Mononuclear cell (primary cell): ENCODE measurements around the gene RECQL. TPM values are rescaled to one million over a fixed set of nuclear protein-coding genes. Genes with fewer than 3 reads are reported as not detected.
A peak's percentile ranks its signal among the peaks of the same experiment; 100 is the strongest.

Experiments used
- H3K27me3 ChIP-seq: 2 replicates; pipeline ENCODE4 v1.6.0; 2011; ENCODE audit warnings: low read length, control low read depth; ENCODE audit not compliant: insufficient read depth
- H3K4me1 ChIP-seq: 2 replicates; pipeline ENCODE4 v1.5.1; 2011; ENCODE audit warnings: mild to moderate bottlenecking, low read length, control low read depth; ENCODE audit not compliant: insufficient read depth
- H3K4me3 ChIP-seq: 2 replicates; pipeline ENCODE4 v1.5.1; 2011; ENCODE audit warnings: mild to moderate bottlenecking, low read length, moderate library complexity
- H3K9me3 ChIP-seq: 2 replicates; pipeline ENCODE4 v1.5.1; 2011; ENCODE audit warnings: low read depth, mild to moderate bottlenecking, control low read depth, low read length
- total RNA-seq: library from RNA; depleted of rRNA; stranded (reverse); fragments of >200 nt; gene quantifications from one replicate; pipeline ENCODE4 v1.2.3, GENCODE V29; 2012

Gene RECQL
- total RNA-seq, 1 donor: 24.3 TPM

DNA sequence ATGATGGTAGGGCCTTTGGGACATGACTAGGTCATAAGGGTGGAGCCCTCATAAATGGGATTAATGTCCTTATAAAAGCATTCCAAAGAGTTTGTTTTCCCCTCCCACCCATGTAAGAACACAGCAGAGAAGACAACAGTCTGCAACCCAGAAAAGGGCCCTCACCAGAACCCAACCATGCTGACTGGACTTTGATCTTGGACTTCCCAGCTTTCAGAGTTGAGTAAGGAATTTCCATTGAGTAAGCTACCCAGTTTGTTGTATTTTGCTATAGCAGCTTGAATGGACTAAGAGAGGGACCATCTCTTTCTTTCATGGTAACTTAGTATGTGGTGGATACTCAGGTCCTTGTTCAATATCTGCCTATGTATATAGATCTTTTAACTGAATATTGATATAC is 21.7 kb upstream of the RECQL start:
- Histone ChIP-seq H3K9me3 (no peaks in the 10 kb centered on the region), H3K4me1 (peaks cover 11% of the 10 kb centered on the region), H3K27me3 (peaks cover 31% of the 10 kb centered on the region), H3K4me3 (no peak overlapping the region)

DNA sequence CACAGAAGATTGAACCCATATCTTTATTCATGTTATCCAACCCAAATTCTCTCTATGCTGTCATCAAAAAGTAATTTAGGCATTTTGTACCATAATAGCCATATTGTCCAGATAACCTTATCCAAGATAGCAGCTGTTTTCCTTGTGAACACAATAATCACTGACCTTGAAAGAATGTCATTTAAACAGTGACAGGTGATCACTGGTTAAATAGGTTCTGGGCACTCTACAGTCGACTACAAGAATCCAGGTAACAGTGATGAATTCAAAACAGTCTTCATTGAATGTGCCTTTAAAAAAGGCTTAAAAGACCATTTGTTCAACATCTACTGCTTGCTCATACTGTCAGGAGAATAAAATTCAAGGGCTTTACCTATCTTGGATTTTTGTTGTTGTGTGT is 20.1 kb upstream of the RECQL start:
- Histone ChIP-seq H3K27me3 (peaks cover 15% of the 10 kb centered on the region), H3K9me3 (no peaks in the 10 kb centered on the region), H3K4me3 (no peak overlapping the region)

DNA sequence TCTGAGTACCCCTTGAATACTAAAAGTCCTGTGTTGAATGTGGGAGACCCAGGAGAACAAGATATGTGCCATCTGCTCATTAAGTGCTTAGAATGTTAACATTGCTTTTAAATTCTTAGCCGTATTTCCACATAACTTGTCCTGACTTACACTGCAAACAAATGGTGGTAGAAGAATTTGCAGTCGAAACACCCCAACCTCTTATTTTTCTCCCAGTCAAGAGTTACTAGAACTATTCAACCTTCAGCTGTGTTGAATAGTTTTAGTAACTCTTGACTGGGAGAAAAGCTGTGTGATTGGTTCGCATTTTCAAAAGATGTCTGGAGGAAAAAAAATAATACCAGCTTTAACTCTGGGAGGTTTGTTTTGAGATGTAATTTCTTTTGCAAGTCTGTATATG is 17.0 kb upstream of the RECQL start:
- no peaks in the 10 kb centered on the region for H3K4me1 ChIP-seq
- no peak overlapping the region for H3K4me3 ChIP-seq
- H3K27me3 ChIP-seq: no peaks in the 10 kb centered on the region
- H3K9me3 ChIP-seq: no peaks in the 10 kb centered on the region

More for the DNA sequence above, 20.1 kb upstream of the RECQL start:
- no peaks in the 10 kb centered on the region for H3K4me1 ChIP-seq

DNA sequence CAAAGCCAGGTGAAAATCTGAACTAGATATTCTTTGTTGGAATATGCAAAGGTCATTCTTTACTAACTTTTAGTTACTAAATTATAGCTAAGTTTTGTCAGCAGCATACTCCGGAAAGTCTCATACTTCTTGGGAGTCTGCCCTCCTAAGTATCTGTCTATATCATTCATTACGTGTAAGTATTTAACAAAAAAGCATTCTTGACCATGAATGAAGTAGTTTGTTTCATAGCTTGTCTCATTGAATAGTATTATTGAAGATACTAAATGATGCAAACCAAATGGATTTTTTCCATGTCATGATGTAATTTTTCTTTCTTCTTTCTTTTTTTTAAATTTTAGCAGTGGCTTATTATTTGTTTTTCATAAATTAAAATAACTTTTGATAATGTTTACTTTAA is 14.8 kb upstream of the RECQL start:
- no peaks in the 10 kb centered on the region for H3K9me3 ChIP-seq
- no peaks in the 10 kb centered on the region for H3K4me1 ChIP-seq
- no peaks in the 10 kb centered on the region for H3K27me3 ChIP-seq
- H3K4me3 ChIP-seq: no peak overlapping the region

DNA sequence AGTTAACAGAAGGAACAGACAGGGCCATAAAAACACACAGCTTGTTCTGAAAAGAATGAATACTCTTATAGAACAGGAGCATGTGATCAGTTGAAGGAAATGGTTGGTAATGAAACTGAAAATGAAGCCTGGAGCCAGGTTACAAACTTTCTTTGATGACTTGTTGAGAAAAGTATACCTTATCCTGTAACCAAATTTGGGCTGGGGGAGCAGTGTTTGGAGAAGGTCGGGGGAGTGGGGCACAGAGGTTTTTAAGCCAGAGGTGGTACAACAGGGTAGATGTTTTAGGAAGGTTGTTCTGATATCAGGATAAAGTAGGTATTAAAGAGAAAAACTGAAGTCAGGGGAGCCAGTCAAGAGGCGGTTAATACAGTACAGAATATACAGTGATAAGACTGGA is 8.3 kb upstream of the RECQL start:
- Histone ChIP-seq H3K4me3 (no peak overlapping the region), H3K4me1 (no peaks in the 10 kb centered on the region), H3K9me3 (no peaks in the 10 kb centered on the region), H3K27me3 (no peaks in the 10 kb centered on the region)

DNA sequence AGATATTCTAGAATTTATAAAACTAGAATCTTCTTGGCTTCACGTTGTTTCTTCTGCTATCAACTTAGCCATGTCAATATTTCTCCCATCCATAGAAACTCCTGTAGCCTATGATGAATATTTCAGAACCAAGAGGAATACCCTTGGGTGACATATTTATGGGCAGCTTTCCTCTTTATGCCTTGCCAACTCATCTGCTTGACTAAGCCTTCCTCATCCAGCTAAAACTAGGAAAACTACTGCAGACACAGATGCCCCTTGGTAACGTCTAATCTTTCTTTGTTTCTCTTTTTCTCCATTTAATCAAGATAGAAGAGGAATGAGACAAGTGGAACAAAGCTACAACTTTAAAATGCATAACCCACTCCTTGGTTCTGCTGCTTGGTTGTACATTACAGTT is 6.4 kb upstream of the RECQL start:
- Histone ChIP-seq H3K4me1 (peaks cover 14% of the 10 kb centered on the region), H3K27me3 (no peaks in the 10 kb centered on the region), H3K4me3 (no peak overlapping the region)

DNA sequence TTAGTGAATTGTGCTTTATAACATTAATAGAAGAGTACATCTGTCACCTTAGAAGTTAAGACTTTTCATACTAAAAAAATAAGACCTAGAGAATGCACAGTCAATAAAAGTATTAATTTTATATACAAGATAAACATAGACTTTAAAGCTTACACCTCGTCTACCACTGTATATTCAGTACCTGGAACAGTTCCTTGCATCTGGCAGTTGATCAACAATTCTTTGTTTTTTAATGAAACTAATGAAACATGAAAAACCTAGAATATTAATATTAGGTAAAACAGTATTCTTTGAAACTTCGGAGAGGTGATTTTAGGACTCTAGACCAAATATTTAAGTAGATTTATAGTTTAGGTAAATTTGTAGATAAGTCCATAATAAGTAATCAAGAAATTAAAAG is 4.5 kb upstream of the RECQL start:
- peaks cover 23% of the 10 kb centered on the region for H3K4me1 ChIP-seq

More for the DNA sequence above, 6.4 kb upstream of the RECQL start:
- no peaks in the 10 kb centered on the region for H3K9me3 ChIP-seq

DNA sequence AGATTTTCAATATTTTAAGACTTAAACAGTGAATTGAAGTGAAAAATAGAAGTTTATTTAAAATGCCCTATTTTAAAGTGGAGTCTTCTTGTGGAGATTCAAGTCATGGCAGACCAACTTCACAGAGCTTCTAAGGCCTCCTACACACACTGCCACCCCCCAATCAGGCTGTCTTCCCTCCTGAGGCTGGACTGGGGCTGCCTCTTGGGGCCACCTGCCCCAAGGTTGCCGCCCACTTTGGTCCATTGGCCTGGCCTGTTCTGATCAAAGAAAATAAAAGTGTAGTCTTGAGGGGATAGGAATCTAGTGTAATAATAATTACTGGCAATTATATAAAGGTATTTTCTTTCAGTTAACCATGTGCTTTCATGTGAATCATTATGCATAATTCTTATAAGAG is 1.4 kb upstream of the RECQL start:
- Histone ChIP-seq H3K4me1 (peaks cover 36% of the 10 kb centered on the region), H3K27me3 (no peaks in the 10 kb centered on the region), H3K4me3 (no peak overlapping the region), H3K9me3 (no peaks in the 10 kb centered on the region)

More for the DNA sequence above, 4.5 kb upstream of the RECQL start:
- no peaks in the 10 kb centered on the region for H3K27me3 ChIP-seq
- no peak overlapping the region for H3K4me3 ChIP-seq
- H3K9me3 ChIP-seq: no peaks in the 10 kb centered on the region

DNA sequence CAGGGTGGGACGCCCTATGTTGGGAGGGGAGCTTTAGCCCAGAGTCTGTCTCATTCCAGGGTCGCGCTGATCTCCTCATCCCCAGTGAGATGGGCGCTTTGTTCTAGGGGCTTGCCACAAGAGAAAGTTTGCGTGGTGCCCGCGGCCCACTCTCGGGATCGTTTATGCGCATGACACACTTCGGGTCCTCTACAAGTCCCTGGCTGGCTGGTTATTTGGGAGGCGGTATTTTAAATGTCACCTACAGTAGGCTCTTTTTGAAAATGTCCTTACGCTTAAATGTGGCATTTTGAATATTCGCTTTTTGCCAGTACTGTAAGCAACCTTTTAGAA is 695 bp upstream of the RECQL start:
- Histone ChIP-seq H3K27me3 (no peaks in the 10 kb centered on the region), H3K4me3 (peak overlapping the region; percentile 72), H3K4me1 (peaks cover 36% of the 10 kb centered on the region), H3K9me3 (no peaks in the 10 kb centered on the region)

DNA sequence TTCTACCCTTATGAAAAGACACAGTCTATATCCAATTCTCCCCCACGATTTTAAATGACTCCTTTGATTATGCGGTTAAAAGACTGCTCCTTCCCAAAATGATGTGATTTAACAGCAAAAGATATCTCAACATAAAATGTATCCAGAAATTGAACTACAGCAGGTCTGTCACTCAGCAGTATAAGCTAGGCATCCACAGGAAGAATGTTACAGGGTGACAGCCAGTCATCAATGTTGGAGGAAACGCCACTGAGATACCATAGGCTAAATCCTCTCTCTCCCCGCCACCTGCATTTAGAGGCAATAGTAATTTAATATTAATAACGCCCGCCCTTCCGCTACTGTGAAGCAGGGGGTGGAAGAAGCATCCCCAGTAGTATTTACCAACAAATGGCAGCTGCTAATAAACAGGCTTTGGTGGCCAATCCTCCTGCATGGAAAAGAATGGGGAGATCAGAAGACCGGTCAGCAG is 613 bp downstream of the RECQL start:
- peak overlapping the region; percentile 72 for H3K4me3 ChIP-seq
- H3K4me1 ChIP-seq: peaks cover 36% of the 10 kb centered on the region
- no peaks in the 10 kb centered on the region for H3K27me3 ChIP-seq
- no peaks in the 10 kb centered on the region for H3K9me3 ChIP-seq

DNA sequence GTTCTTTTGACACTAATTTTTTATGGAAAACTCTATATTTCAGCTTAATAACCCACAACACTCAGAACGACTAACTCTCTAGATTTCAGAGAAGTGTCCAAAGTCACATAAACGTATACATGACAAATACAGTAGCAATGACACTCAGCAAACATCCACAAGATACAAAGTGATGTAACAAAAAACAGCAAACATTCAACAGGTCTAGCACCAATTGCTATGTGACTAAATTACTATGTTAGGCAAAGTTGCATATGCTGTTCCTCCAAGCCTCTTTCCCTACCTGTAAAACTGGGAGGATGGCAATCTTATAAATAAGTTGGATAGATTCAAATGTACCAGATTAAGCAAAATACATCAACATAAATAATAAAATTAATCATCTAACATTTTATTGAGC is 1.7 kb downstream of the RECQL start:
- Histone ChIP-seq H3K27me3 (no peaks in the 10 kb centered on the region), H3K9me3 (no peaks in the 10 kb centered on the region), H3K4me3 (no peak overlapping the region), H3K4me1 (peaks cover 36% of the 10 kb centered on the region)

DNA sequence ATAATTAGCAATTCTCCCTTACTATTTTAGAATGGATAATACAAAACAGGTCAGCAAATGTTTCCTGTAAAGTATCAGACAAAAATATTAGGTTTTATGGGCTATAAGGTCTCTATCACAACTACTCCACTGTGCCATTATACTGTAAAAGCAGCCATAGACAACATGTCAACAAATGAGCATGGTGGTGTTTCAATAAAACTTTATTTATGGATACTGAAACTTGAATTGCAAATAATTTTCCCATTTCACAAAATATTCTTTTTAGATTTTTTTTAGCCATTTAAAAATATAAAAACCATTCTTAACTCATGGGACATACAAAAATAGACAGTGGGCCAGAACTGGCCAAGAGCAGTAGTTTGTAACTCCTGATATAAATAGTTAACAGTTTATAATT is 15.4 kb downstream of the RECQL start:
- Histone ChIP-seq H3K9me3 (no peaks in the 10 kb centered on the region), H3K4me1 (no peaks in the 10 kb centered on the region), H3K27me3 (no peaks in the 10 kb centered on the region), H3K4me3 (no peak overlapping the region)

DNA sequence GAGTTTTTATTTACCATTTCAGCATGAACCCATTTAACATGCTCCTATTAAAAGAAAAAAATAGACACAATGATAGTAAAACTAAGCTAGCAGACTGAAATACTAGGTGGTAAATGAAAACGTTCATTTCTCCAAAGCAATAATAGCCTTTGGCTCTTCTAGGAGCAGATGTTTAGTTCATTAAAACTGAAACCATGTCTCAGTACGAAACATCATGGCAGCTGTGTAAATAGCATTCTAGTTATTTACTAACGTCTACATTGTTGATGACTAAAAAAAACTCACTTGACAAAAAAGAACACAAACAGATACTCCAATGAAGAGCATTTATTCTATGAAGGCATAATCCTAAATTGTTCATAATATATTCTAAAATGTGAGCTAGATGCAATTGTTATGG is 17.9 kb downstream of the RECQL start:
- Histone ChIP-seq H3K4me1 (no peaks in the 10 kb centered on the region), H3K27me3 (no peaks in the 10 kb centered on the region), H3K9me3 (no peaks in the 10 kb centered on the region), H3K4me3 (no peak overlapping the region)

DNA sequence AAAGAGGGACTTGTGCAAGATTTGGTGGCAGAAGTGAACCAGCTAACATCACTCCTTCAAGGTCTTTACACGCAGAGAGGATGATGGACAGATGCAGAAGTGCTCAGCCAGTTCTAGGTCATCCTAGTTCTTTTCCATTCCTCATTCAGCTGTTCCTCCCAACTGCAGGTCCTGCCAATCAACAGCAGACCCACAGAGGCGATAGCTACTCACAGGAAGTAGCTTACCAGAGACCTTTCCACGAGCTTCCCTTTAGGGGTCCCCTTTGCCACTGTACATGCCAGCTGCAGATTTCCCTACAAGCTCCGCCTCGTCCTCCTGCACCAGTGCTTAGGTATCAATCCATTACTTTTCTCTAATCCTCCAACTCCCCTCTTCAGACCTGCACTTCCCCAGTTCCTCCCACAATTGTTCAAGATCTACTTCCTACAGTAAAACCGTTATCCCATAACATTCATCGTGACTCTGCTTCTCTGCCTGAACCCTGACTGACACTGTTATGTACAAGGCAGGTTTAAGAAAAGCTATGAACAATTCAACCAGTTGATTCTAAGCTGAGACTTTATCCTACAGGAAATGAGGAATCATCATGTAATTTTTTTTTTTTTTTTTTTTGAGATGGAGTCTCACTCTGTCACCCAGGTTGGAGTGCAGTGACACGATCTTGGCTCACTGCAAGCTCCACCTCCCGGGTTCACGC is 22.5 kb downstream of the RECQL start:
- no peak overlapping the region for H3K4me3 ChIP-seq
- H3K27me3 ChIP-seq: no peaks in the 10 kb centered on the region
- no peaks in the 10 kb centered on the region for H3K9me3 ChIP-seq
- H3K4me1 ChIP-seq: no peaks in the 10 kb centered on the region

DNA sequence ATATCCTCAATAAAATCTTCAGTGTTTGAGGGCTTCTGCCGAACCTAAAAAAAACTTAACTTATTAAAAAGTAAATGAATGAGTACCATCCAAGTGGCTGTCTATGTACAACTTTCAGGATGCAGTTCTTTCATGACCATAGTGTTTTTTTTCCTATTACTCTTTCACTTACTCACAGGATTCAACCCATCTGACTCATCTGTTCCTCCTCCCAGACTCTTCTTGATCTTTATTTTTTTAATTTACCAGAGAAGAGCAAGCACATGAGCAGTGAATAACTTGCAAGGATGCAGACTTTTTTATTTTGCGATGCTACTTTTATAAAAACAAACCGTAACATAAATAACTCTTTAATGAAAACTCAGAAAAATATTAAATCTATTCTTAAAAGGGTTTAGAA is 24.5 kb downstream of the RECQL start:
- no peaks in the 10 kb centered on the region for H3K4me1 ChIP-seq
- H3K4me3 ChIP-seq: no peak overlapping the region
- H3K27me3 ChIP-seq: no peaks in the 10 kb centered on the region
- H3K9me3 ChIP-seq: no peaks in the 10 kb centered on the region

DNA sequence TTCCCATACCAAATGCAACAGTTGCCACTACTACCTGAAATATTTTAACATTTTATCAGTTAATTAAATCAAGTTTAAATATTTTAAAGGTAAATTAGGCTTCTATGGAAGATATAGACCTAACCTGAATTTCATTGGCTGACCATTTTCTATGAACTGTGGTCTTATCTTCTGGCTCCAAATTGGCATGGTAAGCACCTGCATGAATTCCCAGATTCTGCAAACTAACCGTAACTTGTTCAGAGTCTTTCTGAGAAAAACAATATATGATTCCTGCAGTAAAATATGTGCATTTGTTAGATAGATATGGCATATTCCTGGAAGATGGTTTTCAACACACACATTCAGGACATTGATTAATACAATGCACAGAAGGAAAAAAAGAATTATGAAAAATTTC is 25.9 kb downstream of the RECQL start:
- no peaks in the 10 kb centered on the region for H3K4me1 ChIP-seq
- H3K27me3 ChIP-seq: no peaks in the 10 kb centered on the region
- H3K4me3 ChIP-seq: no peak overlapping the region
- no peaks in the 10 kb centered on the region for H3K9me3 ChIP-seq
